Gastroesophageal sphincter (tissue), 4 donors: ENCODE measurements around the gene HEATR5B. TPM values are rescaled to one million over a fixed set of nuclear protein-coding genes. Genes with fewer than 3 reads are reported as not detected.
A peak's percentile ranks its signal among the peaks of the same experiment; 100 is the strongest.

Experiments
- ATAC-seq: fragments of 150-250 bp; one replicate; pipeline ENCODE4 v1.9.1; 2016; ENCODE audit warnings: mild to moderate bottlenecking, moderate library complexity
- H3K27ac ChIP-seq, 4 donors: fragments of 200-600 bp; sonication (generic) in 3 of 4; 1 replicate in 3 of 4; 2 replicates in 1 of 4; pipeline ENCODE4 v1.5.1; 2016 to 2019
- H3K27me3 ChIP-seq: fragments of 200-600 bp; sonication (generic); one replicate; pipeline ENCODE4 v1.5.1; 2019
- H3K36me3 ChIP-seq, 2 donors: fragments of 200-600 bp; sonication (generic); one replicate each; pipeline ENCODE4 v1.5.1; 2019; ENCODE audit warnings: control low read depth in 1 of 2
- H3K4me1 ChIP-seq, 3 donors: fragments of 200-600 bp; sonication (generic); 1 replicate in 2 of 3; 2 replicates in 1 of 3; pipeline ENCODE4 v1.5.1; 2016 to 2019; ENCODE audit warnings: control low read depth in 2 of 3
- H3K4me3 ChIP-seq, 2 donors: fragments of 200-600 bp; sonication (generic); one replicate each; pipeline ENCODE4 v1.5.1; 2019; ENCODE audit warnings: mild to moderate bottlenecking in 1 of 2, moderate library complexity in 1 of 2
- H3K9me3 ChIP-seq, 3 donors: fragments of 200-600 bp; sonication (generic); one replicate each; pipeline ENCODE4 v1.5.1; 2017 to 2019; ENCODE audit warnings: control low read depth in 2 of 3
- CTCF ChIP-seq, 4 experiments: fragments of 200-600 bp in 2 of 4; fragments of 450-650 bp in 2 of 4; sonication (generic) in 1 of 4; IDR thresholded peaks; one replicate each; pipeline ENCODE4 v1.5.1; 2017 to 2019; ENCODE audit warnings: antibody characterized with exemption in 4 of 4, mild to moderate bottlenecking in 2 of 4, moderate library complexity in 2 of 4
- EP300 ChIP-seq: sonication (generic); formaldehyde crosslinking; IDR thresholded peaks from one replicate; pipeline ENCODE4 v1.6.1; 2017; ENCODE audit warnings: antibody characterized with exemption, mild to moderate bottlenecking
- POLR2A ChIP-seq, 2 donors: fragments of 450-650 bp; IDR thresholded peaks; one replicate each; pipeline ENCODE4 v1.6.1; 2017; ENCODE audit warnings: antibody characterized with exemption in 2 of 2, mild to moderate bottlenecking in 2 of 2, moderate library complexity in 1 of 2
- POLR2AphosphoS5 ChIP-seq: sonication (generic); formaldehyde crosslinking; IDR thresholded peaks from one replicate; pipeline ENCODE4 v1.6.1; 2017; ENCODE audit warnings: antibody characterized with exemption
- WGBS, 2 donors: methylation state at CpG; one replicate each; pipeline ENCODE4 v1.1.5; 2018; ENCODE audit warnings: low coverage in 1 of 2; 5-methylcytosine and 5-hydroxymethylcytosine counted together
- total RNA-seq, 4 donors: library from RNA; depleted of rRNA; stranded (reverse); fragments of >200 nt; gene quantifications; one replicate each; pipeline ENCODE4 v1.1.0, GENCODE V29; 2016

Gene HEATR5B
- total RNA-seq, 4 donors from 2014 or later, result 17.6 to 32.1 (median 22.1) TPM

- Histone ChIP-seq H3K27ac (no peak overlapping the region), H3K27me3 (no peaks in the 10 kb centered on the region), H3K4me3 (no peak overlapping the region), H3K9me3 (no peaks in the 10 kb centered on the region), H3K36me3 (peaks cover 0 to 87% of the 10 kb centered on the region in 2 donors), H3K4me1 (no peaks in the 10 kb centered on the region)
- ATAC-seq, result no peak
- TF ChIP-seq EP300 (no peak), POLR2AphosphoS5 (no peak), POLR2A (IDR thresholded peaks at IDR 0.05) (no peak), CTCF (IDR thresholded peaks at IDR 0.05) (no peak)
- WGBS, 2 donors, result 82 to 90% methylated on average over 5 of the region's 5 CpGs
Observed at GRCh38 chr2:37091873-37092272, 7.7 kb upstream of the HEATR5B start.

GRCh38 chr2:37090019-37090477, 5.9 kb upstream of the HEATR5B start:
- Histone ChIP-seq H3K4me1 (peaks cover 0 to 8% (median 2%) of the 10 kb centered on the region in 3 donors), H3K36me3 (peaks cover 0 to 70% of the 10 kb centered on the region in 2 donors), H3K4me3 (no peak overlapping the region), H3K9me3 (no peaks in the 10 kb centered on the region), H3K27me3 (no peaks in the 10 kb centered on the region), H3K27ac (no peak overlapping the region)
- ATAC-seq, result no peak
- WGBS, 2 donors, result 82 to 90% methylated on average over 4 of the region's 4 CpGs
- no peak for TF ChIP-seq EP300
- TF ChIP-seq POLR2A (IDR thresholded peaks at IDR 0.05), result no peak
- TF ChIP-seq CTCF (IDR thresholded peaks at IDR 0.05), result no peak
- no peak for TF ChIP-seq POLR2AphosphoS5

- TF ChIP-seq EP300 (no peak), POLR2A (IDR thresholded peaks at IDR 0.05) (no peak), CTCF (IDR thresholded peaks at IDR 0.05) (no peak), POLR2AphosphoS5 (no peak)
- H3K9me3 ChIP-seq, result no peaks in the 10 kb centered on the region
- no peak overlapping the region for H3K27ac ChIP-seq
- H3K36me3 ChIP-seq, result peaks cover 0 to 39% of the 10 kb centered on the region in 2 donors
- WGBS, 2 donors, result 56 to 100% methylated on average over 1 of the region's 1 CpG
- no peak for ATAC-seq
- H3K27me3 ChIP-seq, result no peaks in the 10 kb centered on the region
- peaks cover 0 to 37% (median 7%) of the 10 kb centered on the region in 3 donors for H3K4me1 ChIP-seq
- H3K4me3 ChIP-seq, result no peak overlapping the region
Observed at GRCh38 chr2:37085731-37086147, 1.6 kb upstream of the HEATR5B start.

GRCh38 chr2:37084797-37085196, 625 bp upstream of the HEATR5B start:
- Histone ChIP-seq H3K4me1 (peaks cover 0 to 46% (median 7%) of the 10 kb centered on the region in 3 donors), H3K27me3 (no peaks in the 10 kb centered on the region), H3K4me3 (peak overlapping the region; percentile 61 to 83), H3K36me3 (peaks cover 0 to 36% of the 10 kb centered on the region in 2 donors), H3K27ac (peak overlapping the region; percentile 11 to 88 (median 86)), H3K9me3 (no peaks in the 10 kb centered on the region)
- TF ChIP-seq CTCF (IDR thresholded peaks at IDR 0.05) (no peak), POLR2A (IDR thresholded peaks at IDR 0.05) (no peak)
- ATAC-seq, result no peak
- 0% methylated on average over 9 to 10 of the region's 10 CpGs for WGBS, 2 donors

- no peak overlapping the region for H3K4me3 ChIP-seq
- H3K27ac ChIP-seq, result no peak overlapping the region
- peaks cover 0 to 50% of the 10 kb centered on the region in 2 donors for H3K36me3 ChIP-seq
- TF ChIP-seq POLR2A (IDR thresholded peaks at IDR 0.05) (no peak), POLR2AphosphoS5 (no peak), CTCF (IDR thresholded peaks at IDR 0.05) (no peak), EP300 (no peak)
- no peaks in the 10 kb centered on the region for H3K27me3 ChIP-seq
- WGBS, 2 donors, result 42 to 77% methylated on average over 2 to 3 of the region's 3 CpGs
- peaks cover 0 to 45% (median 7%) of the 10 kb centered on the region in 3 donors for H3K4me1 ChIP-seq
- no peaks in the 10 kb centered on the region for H3K9me3 ChIP-seq
- no peak for ATAC-seq
Observed at GRCh38 chr2:37080689-37081088, 3.5 kb downstream of the HEATR5B start.
